Choroid plexus epithelial cell (primary cell): ENCODE data around the gene RNF157.

Experiments used
- DNase-seq: peaks from one replicate; pipeline ENCODE4 v3.0.0-alpha.2; 2010; ENCODE audit warnings: low read depth
- H3K4me3 ChIP-seq: 2 replicates; pipeline ENCODE4 v1.5.1; 2011; ENCODE audit warnings: low read depth, mild to moderate bottlenecking, control low read depth, low read length, moderate library complexity
- TF ChIP-seq, protein P1 (sequence below): conservative IDR thresholded peaks from 2 replicates; pipeline ENCODE4 v1.5.1; 2011; ENCODE audit warnings: low read depth, mild to moderate bottlenecking, control low read depth, inconsistent platforms, low read length, moderate library complexity

RNF157 gene

GRCh38 chr17:76092526-76093413 is 147.5 kb downstream of the RNF157 start:
- DNase-seq: no peak
- TF ChIP-seq, protein P1, sequence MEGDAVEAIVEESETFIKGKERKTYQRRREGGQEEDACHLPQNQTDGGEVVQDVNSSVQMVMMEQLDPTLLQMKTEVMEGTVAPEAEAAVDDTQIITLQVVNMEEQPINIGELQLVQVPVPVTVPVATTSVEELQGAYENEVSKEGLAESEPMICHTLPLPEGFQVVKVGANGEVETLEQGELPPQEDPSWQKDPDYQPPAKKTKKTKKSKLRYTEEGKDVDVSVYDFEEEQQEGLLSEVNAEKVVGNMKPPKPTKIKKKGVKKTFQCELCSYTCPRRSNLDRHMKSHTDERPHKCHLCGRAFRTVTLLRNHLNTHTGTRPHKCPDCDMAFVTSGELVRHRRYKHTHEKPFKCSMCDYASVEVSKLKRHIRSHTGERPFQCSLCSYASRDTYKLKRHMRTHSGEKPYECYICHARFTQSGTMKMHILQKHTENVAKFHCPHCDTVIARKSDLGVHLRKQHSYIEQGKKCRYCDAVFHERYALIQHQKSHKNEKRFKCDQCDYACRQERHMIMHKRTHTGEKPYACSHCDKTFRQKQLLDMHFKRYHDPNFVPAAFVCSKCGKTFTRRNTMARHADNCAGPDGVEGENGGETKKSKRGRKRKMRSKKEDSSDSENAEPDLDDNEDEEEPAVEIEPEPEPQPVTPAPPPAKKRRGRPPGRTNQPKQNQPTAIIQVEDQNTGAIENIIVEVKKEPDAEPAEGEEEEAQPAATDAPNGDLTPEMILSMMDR: no peak
- H3K4me3 ChIP-seq: no peak overlapping the region
